ENCODE data around the gene GJA10. TPM values are rescaled to one million over a fixed set of nuclear protein-coding genes. Genes with fewer than 3 reads are reported as not detected.

GJA10 gene
- total RNA-seq, 1 experiment from 2014 or later = not detected

DNA sequence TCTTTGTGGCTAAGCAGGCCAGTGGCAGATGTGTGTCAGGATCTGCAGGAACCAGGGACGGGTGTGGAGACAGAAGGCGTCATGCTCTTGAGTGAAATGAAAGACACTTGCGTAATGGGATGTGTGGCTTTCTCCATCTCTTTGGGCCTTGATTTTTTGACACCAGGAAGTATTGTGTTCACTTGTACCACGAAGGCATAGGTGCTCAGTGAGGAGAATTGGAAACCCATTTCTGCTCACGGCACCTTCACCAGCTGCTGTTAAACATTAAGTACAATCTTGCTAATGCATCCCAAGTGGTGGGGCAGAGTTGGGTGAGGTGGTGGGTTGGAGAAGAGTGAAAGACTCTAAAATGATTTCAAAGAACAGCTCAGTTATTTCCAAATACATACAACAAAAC, 30.0 kb downstream of the GJA10 start:
- no peak for DNase-seq (ENCODE audit: low read depth, low spot score)
- POLR2A ChIA-PET = no interaction called here
- intact Hi-C loops (cut with micrococcal nuclease; ENCODE audit: unreplicated experiment) = no loop called here
- H3K9me3 ChIP-seq (ENCODE audit: control insufficient read depth, insufficient read depth, low read depth, low read length) = no peaks in the 10 kb centered on the region
- H3K27ac ChIP-seq (ENCODE audit: low read length) = no peak overlapping the region
- ATAC-seq = no peak
- no peak overlapping the region for H3K4me3 ChIP-seq (ENCODE audit: low read depth in 2 of 2, low read length in 2 of 2)
- CTCF ChIA-PET = no interaction called here
- no peaks in the 10 kb centered on the region for H3K36me3 ChIP-seq (ENCODE audit: control insufficient read depth, insufficient read depth, low read length)
- in situ Hi-C loops (cut with HindIII; ENCODE audit: low pct_unique_long_range_greater_than_20kb, low sequenced_read_pairs) = no loop called here
- H3K4me1 ChIP-seq (ENCODE audit: control insufficient read depth, insufficient read depth, low read length) = no peaks in the 10 kb centered on the region
- no peaks in the 10 kb centered on the region for H3K27me3 ChIP-seq (ENCODE audit: control insufficient read depth, insufficient read depth, low read length)
- BruUV-seq (replicated peaks) = no TSS peak
- TF ChIP-seq POLR2AphosphoS5 (IDR thresholded peaks at IDR 0.05; ENCODE audit: low read depth, low read length) = no peak
- TF ChIP-seq, protein P1, sequence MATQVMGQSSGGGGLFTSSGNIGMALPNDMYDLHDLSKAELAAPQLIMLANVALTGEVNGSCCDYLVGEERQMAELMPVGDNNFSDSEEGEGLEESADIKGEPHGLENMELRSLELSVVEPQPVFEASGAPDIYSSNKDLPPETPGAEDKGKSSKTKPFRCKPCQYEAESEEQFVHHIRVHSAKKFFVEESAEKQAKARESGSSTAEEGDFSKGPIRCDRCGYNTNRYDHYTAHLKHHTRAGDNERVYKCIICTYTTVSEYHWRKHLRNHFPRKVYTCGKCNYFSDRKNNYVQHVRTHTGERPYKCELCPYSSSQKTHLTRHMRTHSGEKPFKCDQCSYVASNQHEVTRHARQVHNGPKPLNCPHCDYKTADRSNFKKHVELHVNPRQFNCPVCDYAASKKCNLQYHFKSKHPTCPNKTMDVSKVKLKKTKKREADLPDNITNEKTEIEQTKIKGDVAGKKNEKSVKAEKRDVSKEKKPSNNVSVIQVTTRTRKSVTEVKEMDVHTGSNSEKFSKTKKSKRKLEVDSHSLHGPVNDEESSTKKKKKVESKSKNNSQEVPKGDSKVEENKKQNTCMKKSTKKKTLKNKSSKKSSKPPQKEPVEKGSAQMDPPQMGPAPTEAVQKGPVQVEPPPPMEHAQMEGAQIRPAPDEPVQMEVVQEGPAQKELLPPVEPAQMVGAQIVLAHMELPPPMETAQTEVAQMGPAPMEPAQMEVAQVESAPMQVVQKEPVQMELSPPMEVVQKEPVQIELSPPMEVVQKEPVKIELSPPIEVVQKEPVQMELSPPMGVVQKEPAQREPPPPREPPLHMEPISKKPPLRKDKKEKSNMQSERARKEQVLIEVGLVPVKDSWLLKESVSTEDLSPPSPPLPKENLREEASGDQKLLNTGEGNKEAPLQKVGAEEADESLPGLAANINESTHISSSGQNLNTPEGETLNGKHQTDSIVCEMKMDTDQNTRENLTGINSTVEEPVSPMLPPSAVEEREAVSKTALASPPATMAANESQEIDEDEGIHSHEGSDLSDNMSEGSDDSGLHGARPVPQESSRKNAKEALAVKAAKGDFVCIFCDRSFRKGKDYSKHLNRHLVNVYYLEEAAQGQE (IDR thresholded peaks at IDR 0.05; ENCODE audit: insufficient read depth in 1 of 2, low read depth in 2 of 2, low read length in 1 of 2) = no peak
- TF ChIP-seq SIN3A (IDR thresholded peaks at IDR 0.05; ENCODE audit: borderline replicate concordance, insufficient read depth, low read depth, low read length) = no peak
- TF ChIP-seq, protein P2, sequence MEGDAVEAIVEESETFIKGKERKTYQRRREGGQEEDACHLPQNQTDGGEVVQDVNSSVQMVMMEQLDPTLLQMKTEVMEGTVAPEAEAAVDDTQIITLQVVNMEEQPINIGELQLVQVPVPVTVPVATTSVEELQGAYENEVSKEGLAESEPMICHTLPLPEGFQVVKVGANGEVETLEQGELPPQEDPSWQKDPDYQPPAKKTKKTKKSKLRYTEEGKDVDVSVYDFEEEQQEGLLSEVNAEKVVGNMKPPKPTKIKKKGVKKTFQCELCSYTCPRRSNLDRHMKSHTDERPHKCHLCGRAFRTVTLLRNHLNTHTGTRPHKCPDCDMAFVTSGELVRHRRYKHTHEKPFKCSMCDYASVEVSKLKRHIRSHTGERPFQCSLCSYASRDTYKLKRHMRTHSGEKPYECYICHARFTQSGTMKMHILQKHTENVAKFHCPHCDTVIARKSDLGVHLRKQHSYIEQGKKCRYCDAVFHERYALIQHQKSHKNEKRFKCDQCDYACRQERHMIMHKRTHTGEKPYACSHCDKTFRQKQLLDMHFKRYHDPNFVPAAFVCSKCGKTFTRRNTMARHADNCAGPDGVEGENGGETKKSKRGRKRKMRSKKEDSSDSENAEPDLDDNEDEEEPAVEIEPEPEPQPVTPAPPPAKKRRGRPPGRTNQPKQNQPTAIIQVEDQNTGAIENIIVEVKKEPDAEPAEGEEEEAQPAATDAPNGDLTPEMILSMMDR (IDR thresholded peaks at IDR 0.05) = no peak
- no peak for TF ChIP-seq TCF7L2 (IDR thresholded peaks at IDR 0.05; ENCODE audit: low read depth, low read length)

DNA sequence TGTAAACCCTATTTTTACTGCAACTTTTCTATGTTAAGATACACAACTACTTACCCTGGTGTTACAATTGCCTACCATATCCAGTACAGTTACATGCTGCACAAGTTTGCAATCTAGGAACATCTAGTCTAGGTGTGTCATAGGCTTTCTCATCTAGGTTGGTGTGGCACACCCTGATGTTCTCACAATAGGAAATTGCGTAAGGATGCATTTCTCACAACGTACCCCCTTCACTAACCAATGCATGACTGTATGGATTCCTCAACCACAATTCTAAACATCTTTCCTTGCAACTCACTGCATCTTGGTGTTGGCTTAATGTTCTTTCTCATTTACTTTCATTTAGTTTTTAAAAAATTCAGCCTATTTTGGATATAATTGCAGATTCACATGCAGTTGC, 31.6 kb downstream of the GJA10 start:
- H3K4me3 ChIP-seq (ENCODE audit: low read depth in 2 of 2, low read length in 2 of 2) = no peak overlapping the region
- no peak overlapping the region for H3K27ac ChIP-seq (ENCODE audit: low read length)
- ChIA-PET POLR2A (no interaction called here), CTCF (no interaction called here)
- H3K27me3 ChIP-seq (ENCODE audit: control insufficient read depth, insufficient read depth, low read length) = no peaks in the 10 kb centered on the region
- H3K36me3 ChIP-seq (ENCODE audit: control insufficient read depth, insufficient read depth, low read length) = no peaks in the 10 kb centered on the region
- TF ChIP-seq, protein P1 (IDR thresholded peaks at IDR 0.05; ENCODE audit: insufficient read depth in 1 of 2, low read depth in 2 of 2, low read length in 1 of 2) = no peak
- TF ChIP-seq SIN3A (IDR thresholded peaks at IDR 0.05; ENCODE audit: borderline replicate concordance, insufficient read depth, low read depth, low read length) (no peak), TCF7L2 (IDR thresholded peaks at IDR 0.05; ENCODE audit: low read depth, low read length) (no peak), POLR2AphosphoS5 (IDR thresholded peaks at IDR 0.05; ENCODE audit: low read depth, low read length) (no peak)
- TF ChIP-seq, protein P2 (IDR thresholded peaks at IDR 0.05) = no peak
- intact Hi-C loops (cut with micrococcal nuclease; ENCODE audit: unreplicated experiment) = no loop called here
- H3K9me3 ChIP-seq (ENCODE audit: control insufficient read depth, insufficient read depth, low read depth, low read length) = no peaks in the 10 kb centered on the region
- no TSS peak for BruUV-seq (replicated peaks)
- ATAC-seq = no peak
- in situ Hi-C loops (cut with HindIII; ENCODE audit: low pct_unique_long_range_greater_than_20kb, low sequenced_read_pairs) = no loop called here
- no peak for DNase-seq (ENCODE audit: low read depth, low spot score)
- no peaks in the 10 kb centered on the region for H3K4me1 ChIP-seq (ENCODE audit: control insufficient read depth, insufficient read depth, low read length)

Measured in Panc1 (cell line).